HFFc6 (cell line): ENCODE results near the gene KCNAB3. TPM values are rescaled to one million over a fixed set of nuclear protein-coding genes. Genes with fewer than 3 reads are reported as not detected.

ENCODE experiments used
- DNase-seq: peaks from one replicate; pipeline ENCODE4 v3.0.0-alpha.2; 2018
- H3K27ac Mint-ChIP-seq: 2 replicates; pipeline ENCODE4 v1.8.0; 2020; ENCODE audit warnings: mild to moderate bottlenecking, mixed read lengths
- H3K27me3 Mint-ChIP-seq: 2 replicates; pipeline ENCODE4 v1.8.0; 2021; ENCODE audit warnings: mild to moderate bottlenecking, moderate library complexity, mixed read lengths; ENCODE audit not compliant: insufficient read depth
- H3K36me3 Mint-ChIP-seq: 2 replicates; pipeline ENCODE4 v1.8.0; 2021; ENCODE audit warnings: low read depth, mixed read lengths
- H3K4me1 Mint-ChIP-seq: 2 replicates; pipeline ENCODE4 v1.8.0; 2020; ENCODE audit warnings: low read depth, mixed read lengths
- H3K4me3 Mint-ChIP-seq: 2 replicates; pipeline ENCODE4 v1.8.0; 2020; ENCODE audit warnings: mild to moderate bottlenecking, moderate library complexity, mixed read lengths
- H3K9me3 Mint-ChIP-seq: 2 replicates; pipeline ENCODE4 v1.8.0; 2020; ENCODE audit warnings: mild to moderate bottlenecking, mixed read lengths
- CTCF ChIP-seq: fragments of 200-600 bp; sonication (generic); IDR thresholded peaks from 2 replicates; pipeline ENCODE4 v1.5.0; 2021; ENCODE audit warnings: antibody characterized with exemption, mild to moderate bottlenecking
- total RNA-seq, 6 experiments: library from RNA; stranded (reverse); fragmentation: NEBNext Ultra II Directional; extraction: Animal tissue kit (Norgen Biotek cat#: 25700); gene quantifications; 2 replicates in 1 of 6; 3 replicates in 5 of 6; pipeline ENCODE4 v1.2.3, GENCODE V29; 2021

KCNAB3 gene
- total RNA-seq, 6 experiments from 2014 or later = 1.5 to 3.0 (median 2.3) TPM

GRCh38 chr17:7947651-7948050 lies 18.0 kb upstream of the KCNAB3 start:
- Mint-ChIP-seq H3K36me3 (peaks cover 39% of the 10 kb centered on the region), H3K27ac (no peak overlapping the region)

GRCh38 chr17:7946441-7946840 lies 16.8 kb upstream of the KCNAB3 start:
- no peak overlapping the region for H3K4me3 Mint-ChIP-seq
- no peaks in the 10 kb centered on the region for H3K4me1 Mint-ChIP-seq
- peaks cover 42% of the 10 kb centered on the region for H3K36me3 Mint-ChIP-seq
- no peak overlapping the region for H3K27ac Mint-ChIP-seq
- DNase-seq = no peak
- TF ChIP-seq CTCF = no peak
- H3K9me3 Mint-ChIP-seq = no peaks in the 10 kb centered on the region
- H3K27me3 Mint-ChIP-seq = peaks cover 1% of the 10 kb centered on the region; the same call in 1 of the 2 replicates

More at GRCh38 chr17:7947651-7948050, 18.0 kb upstream of the KCNAB3 start:
- no peak for DNase-seq
- Mint-ChIP-seq H3K4me1 (no peaks in the 10 kb centered on the region), H3K9me3 (no peaks in the 10 kb centered on the region), H3K27me3 (peaks cover 1% of the 10 kb centered on the region; the same call in 1 of the 2 replicates), H3K4me3 (no peak overlapping the region)
- TF ChIP-seq CTCF = no peak

GRCh38 chr17:7945651-7946050 lies 16.0 kb upstream of the KCNAB3 start:
- no peaks in the 10 kb centered on the region for H3K9me3 Mint-ChIP-seq
- H3K4me1 Mint-ChIP-seq = no peaks in the 10 kb centered on the region
- no peak overlapping the region for H3K4me3 Mint-ChIP-seq
- peaks cover 47% of the 10 kb centered on the region for H3K36me3 Mint-ChIP-seq
- TF ChIP-seq CTCF = no peak
- DNase-seq = no peak
- H3K27me3 Mint-ChIP-seq = peaks cover 1% of the 10 kb centered on the region; the same call in 1 of the 2 replicates
- no peak overlapping the region for H3K27ac Mint-ChIP-seq

- Mint-ChIP-seq H3K36me3 (peaks cover 47% of the 10 kb centered on the region), H3K27ac (no peak overlapping the region), H3K9me3 (no peaks in the 10 kb centered on the region), H3K27me3 (peaks cover 1% of the 10 kb centered on the region; the same call in 1 of the 2 replicates), H3K4me3 (no peak overlapping the region), H3K4me1 (no peaks in the 10 kb centered on the region)
- no peak for TF ChIP-seq CTCF
- no peak for DNase-seq
These were observed 14.7 kb upstream of the KCNAB3 start for GRCh38 chr17:7944326-7944725.

GRCh38 chr17:7943291-7943690 lies 13.6 kb upstream of the KCNAB3 start:
- H3K4me3 Mint-ChIP-seq = no peak overlapping the region
- TF ChIP-seq CTCF = no peak
- H3K27me3 Mint-ChIP-seq = peaks cover under 1% of the 10 kb centered on the region; the same call in 1 of the 2 replicates
- no peaks in the 10 kb centered on the region for H3K9me3 Mint-ChIP-seq
- peaks cover 37% of the 10 kb centered on the region for H3K36me3 Mint-ChIP-seq
- no peaks in the 10 kb centered on the region for H3K4me1 Mint-ChIP-seq
- no peak overlapping the region for H3K27ac Mint-ChIP-seq
- no peak for DNase-seq

GRCh38 chr17:7940743-7941142 lies 11.1 kb upstream of the KCNAB3 start:
- Mint-ChIP-seq H3K9me3 (no peaks in the 10 kb centered on the region), H3K4me3 (no peak overlapping the region)

More at GRCh38 chr17:7940743-7941142, 11.1 kb upstream of the KCNAB3 start:
- TF ChIP-seq CTCF = no peak
- Mint-ChIP-seq H3K36me3 (peaks cover 41% of the 10 kb centered on the region), H3K27me3 (no peaks in the 10 kb centered on the region), H3K27ac (no peak overlapping the region), H3K4me1 (peaks cover 14% of the 10 kb centered on the region)
- DNase-seq = no peak
